Measurements from ENCODE around the gene NPPB.

GRCh38 chr1:11891433-11892186, 32.9 kb upstream of the NPPB start:
- TF ChIP-seq, protein P1, sequence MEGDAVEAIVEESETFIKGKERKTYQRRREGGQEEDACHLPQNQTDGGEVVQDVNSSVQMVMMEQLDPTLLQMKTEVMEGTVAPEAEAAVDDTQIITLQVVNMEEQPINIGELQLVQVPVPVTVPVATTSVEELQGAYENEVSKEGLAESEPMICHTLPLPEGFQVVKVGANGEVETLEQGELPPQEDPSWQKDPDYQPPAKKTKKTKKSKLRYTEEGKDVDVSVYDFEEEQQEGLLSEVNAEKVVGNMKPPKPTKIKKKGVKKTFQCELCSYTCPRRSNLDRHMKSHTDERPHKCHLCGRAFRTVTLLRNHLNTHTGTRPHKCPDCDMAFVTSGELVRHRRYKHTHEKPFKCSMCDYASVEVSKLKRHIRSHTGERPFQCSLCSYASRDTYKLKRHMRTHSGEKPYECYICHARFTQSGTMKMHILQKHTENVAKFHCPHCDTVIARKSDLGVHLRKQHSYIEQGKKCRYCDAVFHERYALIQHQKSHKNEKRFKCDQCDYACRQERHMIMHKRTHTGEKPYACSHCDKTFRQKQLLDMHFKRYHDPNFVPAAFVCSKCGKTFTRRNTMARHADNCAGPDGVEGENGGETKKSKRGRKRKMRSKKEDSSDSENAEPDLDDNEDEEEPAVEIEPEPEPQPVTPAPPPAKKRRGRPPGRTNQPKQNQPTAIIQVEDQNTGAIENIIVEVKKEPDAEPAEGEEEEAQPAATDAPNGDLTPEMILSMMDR (IDR thresholded peaks at IDR 0.05; ENCODE audit: insufficient read depth, low read length, poor library complexity, severe bottlenecking): no peak
- TF ChIP-seq EZH2phosphoT487 (conservative IDR thresholded peaks at IDR 0.05; ENCODE audit: low read length): no peak
